Nephron (organoid): ENCODE results near the gene ABHD10.
A peak's percentile ranks its signal among the peaks of the same experiment; 100 is the strongest.

ENCODE experiments used
- H3K27ac Mint-ChIP-seq, 3 experiments: 2 replicates each; pipeline ENCODE4 v1.8.0; 2020; ENCODE audit warnings: mixed read lengths in 3 of 3, mild to moderate bottlenecking in 2 of 3, moderate library complexity in 1 of 3
- H3K27me3 Mint-ChIP-seq: 2 replicates; pipeline ENCODE4 v1.8.0; 2021; ENCODE audit warnings: low read depth, mild to moderate bottlenecking, moderate library complexity, mixed read lengths
- H3K36me3 Mint-ChIP-seq: 2 replicates; pipeline ENCODE4 v1.8.0; 2020; ENCODE audit warnings: low read depth, mixed read lengths
- H3K4me1 Mint-ChIP-seq: 2 replicates; pipeline ENCODE4 v1.8.0; 2020; ENCODE audit warnings: mixed read lengths
- H3K4me3 Mint-ChIP-seq, 3 experiments: 2 replicates each; pipeline ENCODE4 v1.8.0; 2020; ENCODE audit warnings: mild to moderate bottlenecking in 3 of 3, mixed read lengths in 3 of 3, moderate library complexity in 2 of 3
- H3K9me3 Mint-ChIP-seq: 2 replicates; pipeline ENCODE4 v1.8.0; 2020; ENCODE audit warnings: mixed read lengths
- CTCF ChIP-seq, 3 experiments: fragments of 200-600 bp; sonication (generic); IDR thresholded peaks; one replicate each; pipeline ENCODE4 v1.5.0; 2021; ENCODE audit warnings: antibody characterized with exemption in 3 of 3; ENCODE audit not compliant: unreplicated experiment in 3 of 3

The ABHD10 gene

GRCh38 chr3:111984636-111985298 lies 5.9 kb downstream of the ABHD10 start:
- Mint-ChIP-seq H3K36me3 (peaks cover 52% of the 10 kb centered on the region), H3K4me3 (no peak overlapping the region)
- TF ChIP-seq CTCF (IDR thresholded peaks at IDR 0.05; ENCODE audit: unreplicated experiment in 3 of 3): no peak

GRCh38 chr3:111986800-111987199 lies 8.0 kb downstream of the ABHD10 start:
- no peaks in the 10 kb centered on the region for H3K4me1 Mint-ChIP-seq
- no peak overlapping the region for H3K4me3 Mint-ChIP-seq

More at GRCh38 chr3:111984636-111985298, 5.9 kb downstream of the ABHD10 start:
- peaks cover 19% of the 10 kb centered on the region for H3K4me1 Mint-ChIP-seq
- H3K27ac Mint-ChIP-seq: no peak overlapping the region
- no peaks in the 10 kb centered on the region for H3K27me3 Mint-ChIP-seq
- no peaks in the 10 kb centered on the region for H3K9me3 Mint-ChIP-seq

GRCh38 chr3:111989061-111989678 lies 10.3 kb downstream of the ABHD10 start:
- no peaks in the 10 kb centered on the region for H3K9me3 Mint-ChIP-seq
- no peaks in the 10 kb centered on the region for H3K27me3 Mint-ChIP-seq
- peak; percentile 68 to 79 (median 74) for TF ChIP-seq CTCF (IDR thresholded peaks at IDR 0.05; ENCODE audit: unreplicated experiment in 3 of 3)
- H3K27ac Mint-ChIP-seq: no peak overlapping the region
- no peaks in the 10 kb centered on the region for H3K4me1 Mint-ChIP-seq
- H3K36me3 Mint-ChIP-seq: peaks cover 59% of the 10 kb centered on the region
- no peak overlapping the region for H3K4me3 Mint-ChIP-seq

More at GRCh38 chr3:111986800-111987199, 8.0 kb downstream of the ABHD10 start:
- H3K9me3 Mint-ChIP-seq: no peaks in the 10 kb centered on the region
- no peak overlapping the region for H3K27ac Mint-ChIP-seq
- TF ChIP-seq CTCF (IDR thresholded peaks at IDR 0.05; ENCODE audit: unreplicated experiment in 3 of 3): no peak
- H3K36me3 Mint-ChIP-seq: peaks cover 56% of the 10 kb centered on the region
- H3K27me3 Mint-ChIP-seq: no peaks in the 10 kb centered on the region

- no peaks in the 10 kb centered on the region for H3K27me3 Mint-ChIP-seq
- H3K27ac Mint-ChIP-seq: no peak overlapping the region
- no peak for TF ChIP-seq CTCF (IDR thresholded peaks at IDR 0.05; ENCODE audit: unreplicated experiment in 3 of 3)
- H3K4me1 Mint-ChIP-seq: no peaks in the 10 kb centered on the region
- H3K4me3 Mint-ChIP-seq: no peak overlapping the region
- no peaks in the 10 kb centered on the region for H3K9me3 Mint-ChIP-seq
- peaks cover 27% of the 10 kb centered on the region for H3K36me3 Mint-ChIP-seq
These were observed 14.2 kb downstream of the ABHD10 start for GRCh38 chr3:111993038-111993437.

GRCh38 chr3:111998636-111999483 lies 20.0 kb downstream of the ABHD10 start, which contains the start of gene TAGLN3:
TAGLN3 (plus strand) TSS chr3:111998922; CDS start chr3:111999423, 501 bp downstream.
- Mint-ChIP-seq H3K9me3 (no peaks in the 10 kb centered on the region), H3K4me3 (peak within 1 kb of the TSS; percentile 86 to 91 (median 87)), H3K4me1 (peaks cover 46% of the 10 kb centered on the region), H3K27ac (peak within 1 kb of the TSS; percentile 30 to 37 (median 36)), H3K27me3 (peaks cover 29% of the 10 kb centered on the region), H3K36me3 (no peaks in the 10 kb centered on the region)
- no peak for TF ChIP-seq CTCF (IDR thresholded peaks at IDR 0.05; ENCODE audit: unreplicated experiment in 3 of 3)
